HepG2 (cell line): ENCODE measurements around the gene ACSF3.
A peak's percentile ranks its signal among the peaks of the same experiment; 100 is the strongest.

Source experiments
- BRF2 ChIP-seq: sonication (generic); formaldehyde crosslinking; IDR thresholded peaks from 2 replicates; pipeline ENCODE4 v1.8.1; 2022; ENCODE audit warnings: mild to moderate bottlenecking, missing genetic modification reagents
- CEBPB ChIP-seq: IDR thresholded peaks from 2 replicates; pipeline ENCODE4 v1.6.1; 2011; ENCODE audit warnings: low read depth, low read length, improper control_type of control experiment, borderline replicate concordance
- HNRNPK ChIP-seq: fragments of 200-400 bp; formaldehyde crosslinking; IDR thresholded peaks from 2 replicates; pipeline ENCODE4 v1.6.1; 2018; ENCODE audit warnings: low read length, low read depth, moderate library complexity, mild to moderate bottlenecking; ENCODE audit not compliant: poor library complexity, severe bottlenecking
- JUNB ChIP-seq: sonication (generic); formaldehyde crosslinking; IDR thresholded peaks from 2 replicates; pipeline ENCODE4 v1.8.0; 2022; ENCODE audit warnings: missing genetic modification reagents, mild to moderate bottlenecking, borderline replicate concordance
- JUND ChIP-seq: sonication (generic); formaldehyde crosslinking; IDR thresholded peaks from 2 replicates; pipeline ENCODE4 v1.8.0; 2022; ENCODE audit warnings: mild to moderate bottlenecking, missing genetic modification reagents
- MNT ChIP-seq: fragments of 450-650 bp; IDR thresholded peaks from 2 replicates; pipeline ENCODE4 v1.6.1; 2016
- MZF1 ChIP-seq: sonication (generic); formaldehyde crosslinking; IDR thresholded peaks from 2 replicates; pipeline ENCODE4 v1.8.1; 2023; ENCODE audit warnings: mild to moderate bottlenecking, missing genetic modification reagents, borderline replicate concordance
- PATZ1 ChIP-seq: sonication (generic); formaldehyde crosslinking; IDR thresholded peaks from 2 replicates; pipeline ENCODE4 v1.4.0; 2020; ENCODE audit warnings: missing genetic modification reagents
- POLR2A ChIP-seq, 2 experiments: IDR thresholded peaks; 2 replicates each; pipeline ENCODE4 v1.6.1; 2011; ENCODE audit warnings: low read depth in 2 of 2, low read length in 2 of 2, mild to moderate bottlenecking in 1 of 2, moderate library complexity in 1 of 2; ENCODE audit not compliant: insufficient read depth in 1 of 2
- RXRB ChIP-seq: IDR thresholded peaks from 2 replicates; pipeline ENCODE4 v1.6.1; 2016; ENCODE audit warnings: borderline replicate concordance, missing genetic modification reagents, missing compliant biosample characterization
- ZNF549 ChIP-seq: sonication (generic); formaldehyde crosslinking; IDR thresholded peaks from 2 replicates; pipeline ENCODE4 v1.5.0; 2020; ENCODE audit warnings: missing genetic modification reagents
- ZNF562 ChIP-seq: sonication (generic); formaldehyde crosslinking; IDR thresholded peaks from 2 replicates; pipeline ENCODE4 v1.8.0; 2022; ENCODE audit warnings: missing genetic modification reagents, borderline replicate concordance
- ZNF879 ChIP-seq: sonication (generic); formaldehyde crosslinking; IDR thresholded peaks from 2 replicates; pipeline ENCODE4 v1.8.1; 2023; ENCODE audit warnings: missing genetic modification reagents
- TF ChIP-seq, protein P1 (sequence below): sonication (generic); formaldehyde crosslinking; IDR thresholded peaks from 2 replicates; pipeline ENCODE4 v1.4.0; 2020; ENCODE audit warnings: low read depth, mild to moderate bottlenecking, missing genetic modification reagents

- TF ChIP-seq HNRNPK (peak; percentile 75), CEBPB (no peak), PATZ1 (CRISPR knock-in tag) (no peak), ZNF562 (CRISPR knock-in tag) (no peak), RXRB (CRISPR knock-in tag) (no peak), ZNF549 (CRISPR knock-in tag) (no peak), BRF2 (CRISPR knock-in tag) (no peak), POLR2A (IDR thresholded peaks at IDR 0.05; ENCODE audit: insufficient read depth in 1 of 2, low read depth in 2 of 2, low read length in 2 of 2) (no peak), ZNF879 (no peak), JUNB (CRISPR knock-in tag) (no peak), MZF1 (CRISPR knock-in tag) (0 out of 2 replicates have a peak, but pooled peaks have one; percentile 55), MNT (peak; percentile 79), JUND (CRISPR knock-in tag) (no peak)
- TF ChIP-seq, protein P1, sequence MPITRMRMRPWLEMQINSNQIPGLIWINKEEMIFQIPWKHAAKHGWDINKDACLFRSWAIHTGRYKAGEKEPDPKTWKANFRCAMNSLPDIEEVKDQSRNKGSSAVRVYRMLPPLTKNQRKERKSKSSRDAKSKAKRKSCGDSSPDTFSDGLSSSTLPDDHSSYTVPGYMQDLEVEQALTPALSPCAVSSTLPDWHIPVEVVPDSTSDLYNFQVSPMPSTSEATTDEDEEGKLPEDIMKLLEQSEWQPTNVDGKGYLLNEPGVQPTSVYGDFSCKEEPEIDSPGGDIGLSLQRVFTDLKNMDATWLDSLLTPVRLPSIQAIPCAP (CRISPR knock-in tag) = no peak
These were observed 77.8 kb downstream of the ACSF3 start, which contains the start of gene CDH15 for GRCh38 chr16:89171216-89172170.
